Naive thymus-derived CD8-positive, alpha-beta T cell (primary cell): ENCODE measurements around the gene ATP9A. TPM values are rescaled to one million over a fixed set of nuclear protein-coding genes. Genes with fewer than 3 reads are reported as not detected.

ENCODE experiments used
- ATAC-seq, 2 donors: fragments of 150-1000 bp; cut with Tn5 transposase in 1 of 2; sonication (Bioruptor Pico), chemical (Tn5 transposase) in 1 of 2; 1 replicate in 1 of 2; 2 replicates in 1 of 2; pipeline ENCODE4 v1.10.0; 2021; ENCODE audit warnings: mild to moderate bottlenecking in 2 of 2, moderate library complexity in 2 of 2
- POLR2A ChIA-PET: fragments of 350-600 bp; sonication (Branson Sonifier 250); formaldehyde crosslinking; loops from one replicate; lab custom pipeline; 2021; ENCODE audit warnings: antibody characterized with exemption; lab: Charles Lee
- DNase-seq, 10 donors: peaks; one replicate each; pipeline versions ENCODE4 v3.0.0 to v3.0.0-alpha.2; 2020 to 2022
- H3K27ac Mint-ChIP-seq, 10 donors: one replicate each; pipeline ENCODE4 v1.8.0; 2020 to 2022; ENCODE audit warnings: mild to moderate bottlenecking in 10 of 10, mixed read lengths in 10 of 10, moderate library complexity in 4 of 10, inconsistent platforms in 1 of 10
- H3K27me3 Mint-ChIP-seq, 5 donors: one replicate each; pipeline ENCODE4 v1.8.0; 2021 to 2022; ENCODE audit warnings: mixed read lengths in 5 of 5
- H3K36me3 Mint-ChIP-seq, 3 donors: one replicate each; pipeline ENCODE4 v1.8.0; 2020 to 2022; ENCODE audit warnings: mixed read lengths in 3 of 3, mild to moderate bottlenecking in 2 of 3, inconsistent platforms in 1 of 3
- H3K4me1 Mint-ChIP-seq, 4 donors: one replicate each; pipeline ENCODE4 v1.8.0; 2021 to 2022; ENCODE audit warnings: mixed read lengths in 4 of 4
- H3K4me3 Mint-ChIP-seq, 10 donors: one replicate each; pipeline ENCODE4 v1.8.0; 2020 to 2022; ENCODE audit warnings: mild to moderate bottlenecking in 10 of 10, mixed read lengths in 10 of 10, moderate library complexity in 6 of 10, inconsistent platforms in 1 of 10
- H3K9me3 Mint-ChIP-seq, 9 donors: one replicate each; pipeline ENCODE4 v1.8.0; 2020 to 2022; ENCODE audit warnings: mixed read lengths in 9 of 9, mild to moderate bottlenecking in 3 of 9, inconsistent platforms in 1 of 9, moderate library complexity in 1 of 9
- polyA plus RNA-seq, 3 donors: library from polyadenylated mRNA; unstranded; fragments of 300-500 nt; fragmentation: Illumina TruSeq; gene quantifications; one replicate each; pipeline ENCODE4 v1.2.3, GENCODE V29; 2021
- total RNA-seq, 8 experiments: library from RNA in 2 of 8; stranded (reverse) in 2 of 8; gene quantifications; one replicate each; pipeline ENCODE4 v1.2.3 and lab custom pipeline; 2021 to 2026

Gene ATP9A
- total and polyA plus RNA-seq, 5 experiments from 2014 or later: 0.08 to 0.19 TPM; not detected in 3

GRCh38 chr20:51584116-51584515 is 184.1 kb downstream of the ATP9A start:
- DNase-seq (no peak), ATAC-seq (no peak)
- POLR2A ChIA-PET: no interaction called here
- H3K27me3 Mint-ChIP-seq: no peaks in the 10 kb centered on the region
- no peaks in the 10 kb centered on the region for H3K36me3 Mint-ChIP-seq
- H3K27ac Mint-ChIP-seq: no peak overlapping the region
- H3K4me1 Mint-ChIP-seq: peaks cover 2 to 11% (median 7%) of the 10 kb centered on the region in 4 donors
- no peak overlapping the region for H3K4me3 Mint-ChIP-seq
- H3K9me3 Mint-ChIP-seq: peaks cover 0 to 2% (median 0%) of the 10 kb centered on the region in 9 donors

- POLR2A ChIA-PET: no interaction called here
- ATAC-seq: no peak
- H3K36me3 Mint-ChIP-seq: no peaks in the 10 kb centered on the region
These were observed 184.7 kb downstream of the ATP9A start for GRCh38 chr20:51583499-51583898.

GRCh38 chr20:51583073-51583472 is 185.1 kb downstream of the ATP9A start:
- POLR2A ChIA-PET: no interaction called here
- Mint-ChIP-seq H3K27ac (no peak overlapping the region), H3K4me3 (no peak overlapping the region), H3K9me3 (peaks cover 0 to 2% (median 0%) of the 10 kb centered on the region in 9 donors), H3K27me3 (no peaks in the 10 kb centered on the region), H3K4me1 (peaks cover 2 to 8% (median 7%) of the 10 kb centered on the region in 4 donors), H3K36me3 (no peaks in the 10 kb centered on the region)
- ATAC-seq (no peak), DNase-seq (no peak)

More at GRCh38 chr20:51583499-51583898, 184.7 kb downstream of the ATP9A start:
- Mint-ChIP-seq H3K4me1 (peaks cover 2 to 9% (median 7%) of the 10 kb centered on the region in 4 donors), H3K27me3 (no peaks in the 10 kb centered on the region), H3K4me3 (no peak overlapping the region), H3K27ac (no peak overlapping the region), H3K9me3 (peaks cover 0 to 2% (median 0%) of the 10 kb centered on the region in 9 donors)
- DNase-seq: no peak

GRCh38 chr20:51581571-51581970 is 186.6 kb downstream of the ATP9A start:
- H3K9me3 Mint-ChIP-seq: peaks cover 0 to 2% (median 0%) of the 10 kb centered on the region in 9 donors

GRCh38 chr20:51579137-51579536 is 189.1 kb downstream of the ATP9A start:
- no peaks in the 10 kb centered on the region for H3K4me1 Mint-ChIP-seq
- no peak overlapping the region for H3K4me3 Mint-ChIP-seq
- H3K36me3 Mint-ChIP-seq: no peaks in the 10 kb centered on the region
- no peaks in the 10 kb centered on the region for H3K9me3 Mint-ChIP-seq
- no peak overlapping the region for H3K27ac Mint-ChIP-seq
- DNase-seq (no peak), ATAC-seq (no peak)
- no peaks in the 10 kb centered on the region for H3K27me3 Mint-ChIP-seq
- POLR2A ChIA-PET: no interaction called here

More at GRCh38 chr20:51581571-51581970, 186.6 kb downstream of the ATP9A start:
- no peaks in the 10 kb centered on the region for H3K27me3 Mint-ChIP-seq
- no peaks in the 10 kb centered on the region for H3K36me3 Mint-ChIP-seq
- peaks cover 2 to 8% (median 7%) of the 10 kb centered on the region in 4 donors for H3K4me1 Mint-ChIP-seq
- POLR2A ChIA-PET: no interaction called here
- peak overlapping the region in 1 of 10 donors; percentile 11 for H3K27ac Mint-ChIP-seq
- H3K4me3 Mint-ChIP-seq: no peak overlapping the region
- ATAC-seq: no peak
- DNase-seq: no peak

GRCh38 chr20:51578145-51578459 is 190.1 kb downstream of the ATP9A start:
- ATAC-seq: no peak
- Mint-ChIP-seq H3K27me3 (no peaks in the 10 kb centered on the region), H3K4me1 (no peaks in the 10 kb centered on the region), H3K9me3 (no peaks in the 10 kb centered on the region), H3K36me3 (no peaks in the 10 kb centered on the region), H3K27ac (no peak overlapping the region), H3K4me3 (no peak overlapping the region)
- POLR2A ChIA-PET: no interaction called here
- DNase-seq: no peak

- Mint-ChIP-seq H3K27me3 (no peaks in the 10 kb centered on the region), H3K9me3 (no peaks in the 10 kb centered on the region), H3K27ac (no peak overlapping the region), H3K36me3 (no peaks in the 10 kb centered on the region), H3K4me3 (no peak overlapping the region), H3K4me1 (no peaks in the 10 kb centered on the region)
- no peak for ATAC-seq
- no peak for DNase-seq
- POLR2A ChIA-PET: no interaction called here
These were observed 190.6 kb downstream of the ATP9A start for GRCh38 chr20:51577432-51578144.

- ATAC-seq (no peak), DNase-seq (no peak)
- H3K9me3 Mint-ChIP-seq: no peaks in the 10 kb centered on the region
- H3K27ac Mint-ChIP-seq: no peak overlapping the region
- H3K4me1 Mint-ChIP-seq: no peaks in the 10 kb centered on the region
- peaks cover 0 to 3% (median 0%) of the 10 kb centered on the region in 5 donors for H3K27me3 Mint-ChIP-seq
- no peaks in the 10 kb centered on the region for H3K36me3 Mint-ChIP-seq
- H3K4me3 Mint-ChIP-seq: no peak overlapping the region
- POLR2A ChIA-PET: no interaction called here
These were observed 192.7 kb downstream of the ATP9A start for GRCh38 chr20:51575486-51575885.

- H3K4me1 Mint-ChIP-seq: no peaks in the 10 kb centered on the region
- peaks cover 0 to 3% (median 0%) of the 10 kb centered on the region in 5 donors for H3K27me3 Mint-ChIP-seq
- POLR2A ChIA-PET: no interaction called here
- no peak overlapping the region for H3K4me3 Mint-ChIP-seq
- peak overlapping the region in 1 of 10 donors; percentile 47 for H3K27ac Mint-ChIP-seq
- peaks cover 0 to 4% (median 0%) of the 10 kb centered on the region in 9 donors for H3K9me3 Mint-ChIP-seq
- ATAC-seq (no peak), DNase-seq (no peak)
- no peaks in the 10 kb centered on the region for H3K36me3 Mint-ChIP-seq
These were observed 193.7 kb downstream of the ATP9A start for GRCh38 chr20:51574248-51575033.

- POLR2A ChIA-PET: no interaction called here
- ATAC-seq (no peak), DNase-seq (no peak)
- peak overlapping the region in 1 of 10 donors; percentile 47 for H3K27ac Mint-ChIP-seq
- H3K9me3 Mint-ChIP-seq: peaks cover 0 to 4% (median 0%) of the 10 kb centered on the region in 9 donors
- H3K4me3 Mint-ChIP-seq: no peak overlapping the region
- H3K27me3 Mint-ChIP-seq: peaks cover 0 to 3% (median 0%) of the 10 kb centered on the region in 5 donors
- H3K4me1 Mint-ChIP-seq: no peaks in the 10 kb centered on the region
- peaks cover 0 to 1% (median 0%) of the 10 kb centered on the region in 3 donors for H3K36me3 Mint-ChIP-seq
These were observed 194.5 kb downstream of the ATP9A start for GRCh38 chr20:51573576-51574243.

- no peak for DNase-seq
- Mint-ChIP-seq H3K27me3 (peaks cover 0 to 10% (median 3%) of the 10 kb centered on the region in 5 donors), H3K36me3 (peaks cover 0 to 6% (median 4%) of the 10 kb centered on the region in 3 donors), H3K4me1 (peaks cover 0 to 1% (median 0%) of the 10 kb centered on the region in 4 donors), H3K27ac (no peak overlapping the region), H3K4me3 (no peak overlapping the region), H3K9me3 (peaks cover 0 to 11% (median 3%) of the 10 kb centered on the region in 9 donors)
- ATAC-seq: no peak
- POLR2A ChIA-PET: no interaction called here
These were observed 196.8 kb downstream of the ATP9A start for GRCh38 chr20:51571460-51571794.

- Mint-ChIP-seq H3K27ac (no peak overlapping the region), H3K36me3 (peaks cover 0 to 6% (median 4%) of the 10 kb centered on the region in 3 donors), H3K4me3 (no peak overlapping the region), H3K9me3 (peaks cover 0 to 11% (median 3%) of the 10 kb centered on the region in 9 donors), H3K4me1 (peaks cover 0 to 1% (median under 1%) of the 10 kb centered on the region in 4 donors), H3K27me3 (peaks cover 0 to 10% (median 3%) of the 10 kb centered on the region in 5 donors)
- no peak for ATAC-seq
- no peak for DNase-seq
- POLR2A ChIA-PET: no interaction called here
These were observed 197.3 kb downstream of the ATP9A start for GRCh38 chr20:51570739-51571459.
